Trophoblast cell (in vitro differentiated cells and primary cell): ENCODE data around the gene HAPLN3.
A peak's percentile ranks its signal among the peaks of the same experiment; 100 is the strongest.

Experiments used
- DNase-seq, 2 donors: peaks; one replicate each; pipeline ENCODE4 v3.0.0-alpha.2; 2016
- H2AFZ ChIP-seq: 2 replicates; pipeline ENCODE4 v1.6.1; 2013; ENCODE audit warnings: low read length, moderate library complexity, mild to moderate bottlenecking; ENCODE audit not compliant: insufficient read depth, poor library complexity
- H2AK5ac ChIP-seq: 2 replicates; pipeline ENCODE4 v1.6.1; 2013; ENCODE audit warnings: mild to moderate bottlenecking, low read length
- H2BK120ac ChIP-seq: 2 replicates; pipeline ENCODE4 v1.6.1; 2013; ENCODE audit warnings: low read length, mild to moderate bottlenecking, moderate library complexity; ENCODE audit not compliant: insufficient read depth, poor library complexity
- H2BK12ac ChIP-seq: 2 replicates; pipeline ENCODE4 v1.6.1; 2013; ENCODE audit warnings: mild to moderate bottlenecking, low read length, moderate library complexity
- H2BK5ac ChIP-seq: 2 replicates; pipeline ENCODE4 v1.6.1; 2013; ENCODE audit warnings: low read length, low read depth, moderate library complexity, mild to moderate bottlenecking; ENCODE audit not compliant: poor library complexity
- H3K14ac ChIP-seq: 2 replicates; pipeline ENCODE4 v1.6.1; 2013; ENCODE audit warnings: mild to moderate bottlenecking, low read length
- H3K18ac ChIP-seq: 2 replicates; pipeline ENCODE4 v1.6.1; 2013; ENCODE audit warnings: mild to moderate bottlenecking, low read length
- H3K23ac ChIP-seq: 2 replicates; pipeline ENCODE4 v1.6.1; 2013; ENCODE audit warnings: low read length
- H3K27ac ChIP-seq: 2 replicates; pipeline ENCODE4 v1.5.1; 2013; ENCODE audit warnings: low read depth, mild to moderate bottlenecking, inconsistent platforms, low read length, moderate library complexity
- H3K27me3 ChIP-seq: 2 replicates; pipeline ENCODE4 v1.6.1; 2013; ENCODE audit warnings: inconsistent platforms, mild to moderate bottlenecking, low read length, moderate library complexity; ENCODE audit not compliant: insufficient read depth
- H3K36me3 ChIP-seq, 2 experiments: 1 replicate in 1 of 2; 2 replicates in 1 of 2; pipeline ENCODE4 v1.6.1; 2013; ENCODE audit warnings: low read length in 2 of 2, mild to moderate bottlenecking in 2 of 2, moderate library complexity in 1 of 2; ENCODE audit not compliant: insufficient read depth in 2 of 2, control insufficient read depth in 1 of 2
- H3K4ac ChIP-seq: 2 replicates; pipeline ENCODE4 v1.6.1; 2013; ENCODE audit warnings: low read depth, mild to moderate bottlenecking, low read length, moderate library complexity
- H3K4me1 ChIP-seq, 2 experiments: 1 replicate in 1 of 2; 2 replicates in 1 of 2; pipeline ENCODE4 v1.6.1; 2013; ENCODE audit warnings: low read length in 2 of 2, mild to moderate bottlenecking in 2 of 2, moderate library complexity in 1 of 2; ENCODE audit not compliant: insufficient read depth in 2 of 2, control insufficient read depth in 1 of 2
- H3K4me2 ChIP-seq: 2 replicates; pipeline ENCODE4 v1.6.1; 2013; ENCODE audit warnings: inconsistent platforms, mild to moderate bottlenecking, low read length, moderate library complexity
- H3K4me3 ChIP-seq: 2 replicates; pipeline ENCODE4 v1.5.1; 2013; ENCODE audit warnings: mild to moderate bottlenecking, low read depth, low read length, inconsistent platforms
- H3K79me1 ChIP-seq: one replicate; pipeline ENCODE4 v1.6.1; 2013; ENCODE audit warnings: low read length
- H3K79me2 ChIP-seq: 2 replicates; pipeline ENCODE4 v1.6.1; 2013; ENCODE audit warnings: low read length, mild to moderate bottlenecking; ENCODE audit not compliant: control insufficient read depth, insufficient read depth, poor library complexity
- H3K9ac ChIP-seq: 2 replicates; pipeline ENCODE4 v1.6.1; 2013; ENCODE audit warnings: mild to moderate bottlenecking, low read length
- H3K9me3 ChIP-seq: 2 replicates; pipeline ENCODE4 v1.6.1; 2013; ENCODE audit warnings: low read depth, mild to moderate bottlenecking, control low read depth, inconsistent platforms, low read length; ENCODE audit not compliant: insufficient read depth
- H4K12ac ChIP-seq: 2 replicates; pipeline ENCODE4 v1.6.1; 2013; ENCODE audit warnings: low read depth, mild to moderate bottlenecking, low read length, moderate library complexity
- H4K8ac ChIP-seq: 2 replicates; pipeline ENCODE4 v1.6.1; 2013; ENCODE audit warnings: low read depth, mild to moderate bottlenecking, low read length, moderate library complexity
- H4K91ac ChIP-seq: one replicate; pipeline ENCODE4 v1.6.1; 2013; ENCODE audit warnings: low read depth, mild to moderate bottlenecking, low read length, moderate library complexity
- WGBS: extraction: QIAGEN DNeasy Blood & Tissue Kit; methylation state at CpG from one replicate; pipeline ENCODE4 v1.1.7; 2013; ENCODE audit warnings: missing lambda C conversion rate; ENCODE audit not compliant: insufficient read length, insufficient coverage; ENCODE audit errors: extremely low coverage; 5-methylcytosine and 5-hydroxymethylcytosine counted together

Gene HAPLN3

GRCh38 chr15:88877906-88878305, 17.4 kb downstream of the HAPLN3 start:
- Histone ChIP-seq H3K27me3 (no peaks in the 10 kb centered on the region), H2AFZ (no peak overlapping the region), H4K8ac (no peak overlapping the region), H3K79me1 (no peaks in the 10 kb centered on the region), H3K4me1 (peaks cover under 1 to 3% of the 10 kb centered on the region in 2 experiments), H3K9me3 (no peaks in the 10 kb centered on the region), H3K4me2 (no peak overlapping the region), H3K9ac (no peak overlapping the region), H3K79me2 (no peaks in the 10 kb centered on the region), H4K12ac (no peak overlapping the region), H3K23ac (no peak overlapping the region), H2BK120ac (no peak overlapping the region), H3K36me3 (peaks cover 5 to 31% of the 10 kb centered on the region in 2 experiments), H3K18ac (no peak overlapping the region), H3K4ac (no peak overlapping the region), H3K4me3 (peak overlapping the region; percentile 37), H4K91ac (no peak overlapping the region), H2BK12ac (no peak overlapping the region), H2AK5ac (no peak overlapping the region), H2BK5ac (no peak overlapping the region), H3K27ac (no peak overlapping the region), H3K14ac (no peak overlapping the region)
- no peak for DNase-seq
- no CpG with 5 or more reads among the region's 22 CpGs for WGBS

DNA sequence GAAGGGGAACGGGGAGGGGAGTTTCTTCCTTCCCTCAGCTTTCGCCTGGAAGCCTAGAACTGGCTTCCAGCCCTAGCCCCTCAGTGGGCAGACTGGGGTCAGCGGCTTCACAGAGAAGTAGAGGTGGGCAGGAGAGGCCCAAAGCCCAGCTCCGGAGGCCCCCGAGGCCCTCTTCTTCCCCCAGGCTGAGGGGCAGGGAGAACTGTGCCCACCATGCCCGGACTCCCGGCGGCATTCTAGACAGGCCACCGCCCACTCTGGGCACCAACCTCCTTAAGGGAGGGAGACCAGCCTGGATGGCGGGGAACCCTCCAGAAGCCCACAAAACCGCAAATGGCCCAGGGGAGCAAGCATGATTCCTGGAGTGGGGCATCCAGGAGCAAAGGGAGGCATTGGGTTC, 17.9 kb downstream of the HAPLN3 start:
- Histone ChIP-seq H3K18ac (no peak overlapping the region), H2BK120ac (no peak overlapping the region), H3K79me2 (no peaks in the 10 kb centered on the region), H3K9ac (no peak overlapping the region), H3K36me3 (peaks cover 5 to 31% of the 10 kb centered on the region in 2 experiments), H3K4ac (no peak overlapping the region), H2AFZ (no peak overlapping the region), H3K9me3 (no peaks in the 10 kb centered on the region), H3K27ac (no peak overlapping the region), H2BK5ac (no peak overlapping the region), H3K4me3 (no peak overlapping the region), H3K4me2 (no peak overlapping the region), H3K14ac (no peak overlapping the region), H3K4me1 (peaks cover 5 to 7% of the 10 kb centered on the region in 2 experiments), H4K91ac (no peak overlapping the region), H3K27me3 (no peaks in the 10 kb centered on the region), H3K79me1 (no peaks in the 10 kb centered on the region), H4K8ac (no peak overlapping the region), H3K23ac (no peak overlapping the region), H4K12ac (no peak overlapping the region), H2AK5ac (no peak overlapping the region), H2BK12ac (no peak overlapping the region)
- WGBS: no CpG with 5 or more reads among the region's 11 CpGs
- DNase-seq: no peak

DNA sequence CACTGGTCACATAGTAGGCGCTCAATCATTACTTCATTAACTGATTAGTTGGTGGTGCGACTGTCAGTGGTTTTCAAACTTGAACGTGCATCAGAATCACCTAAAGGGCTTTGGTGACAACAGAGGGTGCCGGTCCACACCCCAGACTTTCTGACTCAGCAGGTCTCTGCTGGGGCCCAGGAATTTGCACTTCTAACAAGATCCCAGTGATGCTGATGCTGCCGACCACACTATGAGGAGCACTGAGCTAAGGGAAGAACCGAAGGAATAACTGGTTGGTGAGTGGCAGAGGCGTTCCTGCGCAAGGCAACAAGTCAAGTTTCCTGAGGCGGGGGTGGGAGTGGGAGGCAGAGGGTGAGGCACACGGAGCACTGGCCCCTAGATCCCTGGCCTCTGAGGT, 18.8 kb downstream of the HAPLN3 start:
- no peak for DNase-seq
- no peak overlapping the region for H3K4me3 ChIP-seq
- no peak overlapping the region for H2AFZ ChIP-seq
- H3K9me3 ChIP-seq: no peaks in the 10 kb centered on the region
- H3K18ac ChIP-seq: no peak overlapping the region
- H2BK12ac ChIP-seq: no peak overlapping the region
- H3K36me3 ChIP-seq: peaks cover 5 to 29% of the 10 kb centered on the region in 2 experiments
- H3K4me2 ChIP-seq: no peak overlapping the region
- H3K27me3 ChIP-seq: no peaks in the 10 kb centered on the region
- no peaks in the 10 kb centered on the region for H3K79me1 ChIP-seq
- H4K8ac ChIP-seq: no peak overlapping the region
- no peak overlapping the region for H3K23ac ChIP-seq
- peaks cover 6 to 10% of the 10 kb centered on the region in 2 experiments for H3K4me1 ChIP-seq
- H4K91ac ChIP-seq: no peak overlapping the region
- no peak overlapping the region for H3K9ac ChIP-seq
- H3K27ac ChIP-seq: no peak overlapping the region
- H2BK5ac ChIP-seq: no peak overlapping the region
- H4K12ac ChIP-seq: no peak overlapping the region
- no peak overlapping the region for H2BK120ac ChIP-seq
- H3K4ac ChIP-seq: no peak overlapping the region
- no peaks in the 10 kb centered on the region for H3K79me2 ChIP-seq
- no peak overlapping the region for H3K14ac ChIP-seq
- H2AK5ac ChIP-seq: no peak overlapping the region
- WGBS: no CpG with 5 or more reads among the region's 10 CpGs

GRCh38 chr15:88874684-88875083, 20.7 kb downstream of the HAPLN3 start:
- H2BK120ac ChIP-seq: no peak overlapping the region
- H3K9ac ChIP-seq: no peak overlapping the region
- H4K8ac ChIP-seq: no peak overlapping the region
- H4K91ac ChIP-seq: no peak overlapping the region
- no peak overlapping the region for H3K14ac ChIP-seq
- no peak overlapping the region for H3K18ac ChIP-seq
- no peak for DNase-seq
- H3K79me2 ChIP-seq: no peaks in the 10 kb centered on the region
- no peaks in the 10 kb centered on the region for H3K79me1 ChIP-seq
- H3K23ac ChIP-seq: no peak overlapping the region
- no peak overlapping the region for H2BK5ac ChIP-seq
- H2AK5ac ChIP-seq: no peak overlapping the region
- no peak overlapping the region for H3K4ac ChIP-seq
- peaks cover 3 to 21% of the 10 kb centered on the region in 2 experiments for H3K36me3 ChIP-seq
- WGBS: no CpG with 5 or more reads among the region's 6 CpGs
- H3K27ac ChIP-seq: no peak overlapping the region
- no peak overlapping the region for H4K12ac ChIP-seq
- no peak overlapping the region for H3K4me3 ChIP-seq
- H2BK12ac ChIP-seq: no peak overlapping the region
- H3K9me3 ChIP-seq: peaks cover 2% of the 10 kb centered on the region
- peaks cover 6 to 10% of the 10 kb centered on the region in 2 experiments for H3K4me1 ChIP-seq
- H3K27me3 ChIP-seq: no peaks in the 10 kb centered on the region
- no peak overlapping the region for H2AFZ ChIP-seq
- no peak overlapping the region for H3K4me2 ChIP-seq
